Activated naive CD8-positive, alpha-beta T cell treated with anti-CD3 and anti-CD28 coated beads for 36 hours (primary cell): ENCODE data around the gene RRP12. TPM values are rescaled to one million over a fixed set of nuclear protein-coding genes. Genes with fewer than 3 reads are reported as not detected.
"Not testable (repeated sequence)": the region's sequence is repeated elsewhere in the genome, so short reads cannot be mapped to it uniquely, and the experiment has no call there.

Experiments
- DNase-seq: peaks from one replicate; pipeline ENCODE4 v3.0.0; 2021
- H3K27ac Mint-ChIP-seq: one replicate; pipeline ENCODE4 v1.8.0; 2022; ENCODE audit warnings: mild to moderate bottlenecking, moderate library complexity, mixed read lengths
- H3K27me3 Mint-ChIP-seq: one replicate; pipeline ENCODE4 v1.8.0; 2022; ENCODE audit warnings: mild to moderate bottlenecking, mixed read lengths
- H3K36me3 Mint-ChIP-seq: one replicate; pipeline ENCODE4 v1.8.0; 2021; ENCODE audit warnings: mild to moderate bottlenecking, mixed read lengths
- H3K4me1 Mint-ChIP-seq: one replicate; pipeline ENCODE4 v1.8.0; 2021; ENCODE audit warnings: mixed read lengths
- H3K4me3 Mint-ChIP-seq: one replicate; pipeline ENCODE4 v1.8.0; 2022; ENCODE audit warnings: mild to moderate bottlenecking, moderate library complexity, mixed read lengths
- H3K9me3 Mint-ChIP-seq: one replicate; pipeline ENCODE4 v1.8.0; 2022; ENCODE audit warnings: mixed read lengths
- total RNA-seq, 2 experiments: library from RNA; stranded (reverse); gene quantifications; one replicate each; pipeline ENCODE4 v1.2.3, GENCODE V29; 2021

The RRP12 gene
- total RNA-seq, 2 experiments from 2014 or later: 82.2 to 88.4 TPM

- H3K4me3 Mint-ChIP-seq: peak within 1 kb of the TSS; percentile 89
- H3K4me1 Mint-ChIP-seq: peaks cover 49% of the 10 kb centered on the region
Measured at GRCh38 chr10:97425964-97426775, 25.0 kb upstream of the RRP12 start, which contains the start of gene PGAM1. PGAM1 (plus strand) TSS chr10:97426191; CDS start chr10:97426308, 117 bp downstream.

GRCh38 chr10:97423757-97424098 lies 22.6 kb upstream of the RRP12 start:
- Mint-ChIP-seq H3K4me1 (peaks cover 47% of the 10 kb centered on the region), H3K27ac (peak overlapping the region; percentile 94), H3K4me3 (peak overlapping the region; percentile 58), H3K36me3 (peaks cover 38% of the 10 kb centered on the region)
- not testable (repeated sequence) for H3K27me3 Mint-ChIP-seq, H3K9me3 Mint-ChIP-seq, DNase-seq

More at GRCh38 chr10:97425964-97426775, 25.0 kb upstream of the RRP12 start, which contains the start of gene PGAM1:
- Mint-ChIP-seq H3K27me3 (peaks cover 3% of the 10 kb centered on the region), H3K9me3 (peaks cover 1% of the 10 kb centered on the region), H3K36me3 (peaks cover 50% of the 10 kb centered on the region), H3K27ac (peak within 1 kb of the TSS; percentile 96)
- peak; percentile 98 for DNase-seq

- no peaks in the 10 kb centered on the region for H3K27me3 Mint-ChIP-seq
- peaks cover 2% of the 10 kb centered on the region for H3K9me3 Mint-ChIP-seq
- peaks cover 65% of the 10 kb centered on the region for H3K4me1 Mint-ChIP-seq
- peak overlapping the region; percentile 84 for H3K27ac Mint-ChIP-seq
- H3K4me3 Mint-ChIP-seq: peak overlapping the region; percentile 18
- DNase-seq: no peak
- H3K36me3 Mint-ChIP-seq: peaks cover 20% of the 10 kb centered on the region
Measured at GRCh38 chr10:97416565-97416964, 15.4 kb upstream of the RRP12 start.

GRCh38 chr10:97412891-97413304 lies 11.8 kb upstream of the RRP12 start:
- DNase-seq: peak; percentile 66
- peaks cover 10% of the 10 kb centered on the region for H3K36me3 Mint-ChIP-seq
- no peaks in the 10 kb centered on the region for H3K9me3 Mint-ChIP-seq
- H3K4me1 Mint-ChIP-seq: peaks cover 45% of the 10 kb centered on the region
- H3K27me3 Mint-ChIP-seq: no peaks in the 10 kb centered on the region
- H3K4me3 Mint-ChIP-seq: peak overlapping the region; percentile 5
- H3K27ac Mint-ChIP-seq: peak overlapping the region; percentile 73

GRCh38 chr10:97411406-97411805 lies 10.3 kb upstream of the RRP12 start:
- Mint-ChIP-seq H3K4me1 (peaks cover 40% of the 10 kb centered on the region), H3K9me3 (no peaks in the 10 kb centered on the region), H3K27me3 (no peaks in the 10 kb centered on the region), H3K36me3 (peaks cover 7% of the 10 kb centered on the region), H3K27ac (no peak overlapping the region), H3K4me3 (no peak overlapping the region)
- DNase-seq: no peak

- no peak for DNase-seq
- Mint-ChIP-seq H3K27ac (no peak overlapping the region), H3K4me1 (peaks cover 17% of the 10 kb centered on the region), H3K36me3 (no peaks in the 10 kb centered on the region), H3K4me3 (no peak overlapping the region), H3K9me3 (no peaks in the 10 kb centered on the region), H3K27me3 (no peaks in the 10 kb centered on the region)
Measured at GRCh38 chr10:97408496-97408992, 7.4 kb upstream of the RRP12 start.

GRCh38 chr10:97407952-97408248 lies 6.8 kb upstream of the RRP12 start:
- Mint-ChIP-seq H3K4me3 (no peak overlapping the region), H3K4me1 (peaks cover 14% of the 10 kb centered on the region), H3K27me3 (no peaks in the 10 kb centered on the region), H3K36me3 (no peaks in the 10 kb centered on the region), H3K9me3 (no peaks in the 10 kb centered on the region), H3K27ac (no peak overlapping the region)
- no peak for DNase-seq

- peaks cover 11% of the 10 kb centered on the region for H3K4me1 Mint-ChIP-seq
- DNase-seq: peak; percentile 64
- H3K27me3 Mint-ChIP-seq: no peaks in the 10 kb centered on the region
- no peaks in the 10 kb centered on the region for H3K9me3 Mint-ChIP-seq
- H3K4me3 Mint-ChIP-seq: peak overlapping the region; percentile 19
- H3K27ac Mint-ChIP-seq: no peak overlapping the region
- no peaks in the 10 kb centered on the region for H3K36me3 Mint-ChIP-seq
Measured at GRCh38 chr10:97407211-97407951, 6.2 kb upstream of the RRP12 start.

GRCh38 chr10:97406483-97406882 lies 5.3 kb upstream of the RRP12 start:
- not testable (repeated sequence) for H3K4me3 Mint-ChIP-seq, H3K9me3 Mint-ChIP-seq, H3K36me3 Mint-ChIP-seq, H3K27me3 Mint-ChIP-seq, H3K27ac Mint-ChIP-seq, DNase-seq
- peaks cover 13% of the 10 kb centered on the region for H3K4me1 Mint-ChIP-seq

- Mint-ChIP-seq H3K9me3 (no peaks in the 10 kb centered on the region), H3K27me3 (no peaks in the 10 kb centered on the region), H3K27ac (no peak overlapping the region), H3K4me1 (peaks cover 17% of the 10 kb centered on the region), H3K36me3 (no peaks in the 10 kb centered on the region), H3K4me3 (no peak overlapping the region)
- no peak for DNase-seq
Measured at GRCh38 chr10:97406064-97406463, 4.9 kb upstream of the RRP12 start.

GRCh38 chr10:97404044-97404443 lies 2.9 kb upstream of the RRP12 start:
- H3K9me3 Mint-ChIP-seq: no peaks in the 10 kb centered on the region
- H3K4me3 Mint-ChIP-seq: no peak overlapping the region
- peaks cover 17% of the 10 kb centered on the region for H3K4me1 Mint-ChIP-seq
- H3K36me3 Mint-ChIP-seq: peaks cover 3% of the 10 kb centered on the region
- H3K27me3 Mint-ChIP-seq: no peaks in the 10 kb centered on the region
- DNase-seq: no peak
- H3K27ac Mint-ChIP-seq: no peak overlapping the region

- Mint-ChIP-seq H3K4me1 (peaks cover 9% of the 10 kb centered on the region), H3K9me3 (no peaks in the 10 kb centered on the region), H3K27me3 (no peaks in the 10 kb centered on the region), H3K4me3 (peak overlapping the region; percentile 93), H3K36me3 (peaks cover 3% of the 10 kb centered on the region), H3K27ac (peak overlapping the region; percentile 91)
- DNase-seq: no peak
Measured at GRCh38 chr10:97401455-97401919, 347 bp upstream of the RRP12 start.

- Mint-ChIP-seq H3K4me1 (peaks cover 6% of the 10 kb centered on the region), H3K9me3 (no peaks in the 10 kb centered on the region), H3K4me3 (peak overlapping the region; percentile 93), H3K27ac (peak overlapping the region; percentile 91), H3K27me3 (no peaks in the 10 kb centered on the region), H3K36me3 (peaks cover 8% of the 10 kb centered on the region)
- DNase-seq: no peak
Measured at GRCh38 chr10:97399843-97400545, 1.1 kb downstream of the RRP12 start.

- Mint-ChIP-seq H3K4me1 (peaks cover 7% of the 10 kb centered on the region), H3K9me3 (no peaks in the 10 kb centered on the region), H3K4me3 (no peak overlapping the region), H3K27me3 (no peaks in the 10 kb centered on the region), H3K27ac (no peak overlapping the region), H3K36me3 (peaks cover 19% of the 10 kb centered on the region)
- DNase-seq: no peak
Measured at GRCh38 chr10:97396056-97396455, 5.1 kb downstream of the RRP12 start.

GRCh38 chr10:97393034-97393573 lies 8.0 kb downstream of the RRP12 start:
- no peak overlapping the region for H3K27ac Mint-ChIP-seq
- peaks cover 24% of the 10 kb centered on the region for H3K36me3 Mint-ChIP-seq
- no peaks in the 10 kb centered on the region for H3K27me3 Mint-ChIP-seq
- no peaks in the 10 kb centered on the region for H3K9me3 Mint-ChIP-seq
- H3K4me3 Mint-ChIP-seq: no peak overlapping the region
- no peak for DNase-seq
- peaks cover 6% of the 10 kb centered on the region for H3K4me1 Mint-ChIP-seq
